HG03565 (cell line): Measurements from ENCODE around the gene BACH1.
A peak's percentile ranks its signal among the peaks of the same experiment; 100 is the strongest.

Source experiments
- ATAC-seq: cut with Tn5 transposase; IDR thresholded peaks from one replicate; pipeline ENCODE4 v1.9.1; 2021; ENCODE audit warnings: mild to moderate bottlenecking, moderate library complexity; ENCODE audit not compliant: unreplicated experiment

The BACH1 gene

DNA sequence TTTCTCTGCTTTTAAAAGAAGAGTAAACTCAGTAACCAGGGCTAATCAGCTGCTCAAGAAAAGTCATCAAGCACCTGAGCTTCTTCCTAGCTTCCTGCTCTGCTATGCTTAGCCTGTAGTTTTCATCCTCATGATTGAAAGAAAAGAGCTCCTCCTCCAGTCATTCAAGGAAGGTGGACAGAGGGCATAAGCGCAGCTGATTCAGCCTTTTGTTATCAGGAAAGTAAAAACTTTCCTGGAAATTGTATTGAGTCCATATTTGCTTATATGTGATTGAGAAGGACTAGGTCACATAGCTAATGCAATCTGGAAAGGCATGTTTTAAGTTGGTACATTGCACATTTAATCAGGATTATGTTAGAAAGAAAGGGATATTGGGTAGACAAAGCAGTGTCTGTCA lies 8.5 kb upstream of the BACH1 start:
- ATAC-seq = no peak

DNA sequence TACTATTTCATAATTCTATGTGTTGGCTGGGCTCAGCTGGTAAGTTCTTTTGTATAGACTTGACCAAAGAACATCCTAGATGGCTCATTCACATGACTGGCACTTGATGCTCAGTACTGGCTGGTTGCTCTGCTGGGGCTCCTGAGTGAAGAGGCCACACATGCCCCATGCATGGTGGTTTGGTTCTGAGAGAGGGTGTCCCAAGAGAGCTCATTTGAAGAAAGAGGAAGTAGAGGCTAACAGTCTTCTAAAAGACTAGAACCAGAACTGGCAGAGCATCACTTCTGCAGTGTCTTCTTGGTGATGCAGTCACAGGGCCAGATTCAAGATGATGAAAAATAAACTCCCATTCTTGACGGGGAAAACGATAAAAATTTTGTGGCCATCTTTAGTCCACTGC lies 5.2 kb upstream of the BACH1 start:
- ATAC-seq = peak; percentile 88

DNA sequence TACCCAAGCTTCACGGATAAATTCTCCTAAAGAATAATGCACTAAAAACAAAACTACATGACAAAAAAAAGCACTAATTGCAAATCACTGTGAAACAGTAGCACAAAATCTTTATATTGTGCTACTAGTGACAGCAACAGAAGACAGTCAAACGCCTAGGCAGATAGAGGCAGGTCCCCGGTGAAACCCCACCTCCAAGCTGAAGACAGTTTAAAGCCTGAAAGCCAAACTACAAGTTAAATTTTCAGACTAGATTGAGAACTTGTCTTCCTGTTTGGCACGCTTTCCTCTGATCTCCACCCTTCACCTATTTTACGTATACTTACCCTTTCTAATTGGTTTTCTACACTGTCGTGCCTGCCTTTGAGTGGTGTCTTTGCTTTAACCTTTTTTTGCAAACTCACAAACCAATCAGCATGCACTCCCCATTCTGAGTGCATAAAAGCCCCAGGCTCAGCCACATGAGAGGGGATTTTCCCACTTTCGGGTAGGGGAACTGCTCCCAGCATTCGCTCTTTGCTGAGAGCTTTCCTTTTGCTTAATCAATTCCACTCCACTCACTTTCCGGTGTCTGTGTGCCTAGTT lies 3.6 kb upstream of the BACH1 start:
- ATAC-seq = no peak

DNA sequence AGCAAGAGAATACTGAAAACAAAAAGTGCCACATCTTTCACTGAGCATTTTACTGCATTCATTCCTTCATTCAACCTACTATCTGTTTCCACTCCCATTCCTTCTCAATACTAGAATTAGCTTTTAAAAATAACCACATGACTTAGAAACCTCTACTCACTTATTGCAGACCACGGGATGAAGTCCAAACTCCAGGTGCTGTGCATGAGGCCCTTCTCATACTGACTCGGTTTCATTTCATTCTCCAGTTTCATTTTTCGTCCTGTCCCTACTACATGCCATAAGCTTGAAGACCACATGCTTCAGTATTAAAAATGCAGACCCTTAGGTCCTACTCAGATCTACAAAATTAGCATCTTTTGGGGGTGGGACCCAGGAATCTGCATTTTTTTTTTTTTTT lies 2.3 kb upstream of the BACH1 start:
- no peak for ATAC-seq

DNA sequence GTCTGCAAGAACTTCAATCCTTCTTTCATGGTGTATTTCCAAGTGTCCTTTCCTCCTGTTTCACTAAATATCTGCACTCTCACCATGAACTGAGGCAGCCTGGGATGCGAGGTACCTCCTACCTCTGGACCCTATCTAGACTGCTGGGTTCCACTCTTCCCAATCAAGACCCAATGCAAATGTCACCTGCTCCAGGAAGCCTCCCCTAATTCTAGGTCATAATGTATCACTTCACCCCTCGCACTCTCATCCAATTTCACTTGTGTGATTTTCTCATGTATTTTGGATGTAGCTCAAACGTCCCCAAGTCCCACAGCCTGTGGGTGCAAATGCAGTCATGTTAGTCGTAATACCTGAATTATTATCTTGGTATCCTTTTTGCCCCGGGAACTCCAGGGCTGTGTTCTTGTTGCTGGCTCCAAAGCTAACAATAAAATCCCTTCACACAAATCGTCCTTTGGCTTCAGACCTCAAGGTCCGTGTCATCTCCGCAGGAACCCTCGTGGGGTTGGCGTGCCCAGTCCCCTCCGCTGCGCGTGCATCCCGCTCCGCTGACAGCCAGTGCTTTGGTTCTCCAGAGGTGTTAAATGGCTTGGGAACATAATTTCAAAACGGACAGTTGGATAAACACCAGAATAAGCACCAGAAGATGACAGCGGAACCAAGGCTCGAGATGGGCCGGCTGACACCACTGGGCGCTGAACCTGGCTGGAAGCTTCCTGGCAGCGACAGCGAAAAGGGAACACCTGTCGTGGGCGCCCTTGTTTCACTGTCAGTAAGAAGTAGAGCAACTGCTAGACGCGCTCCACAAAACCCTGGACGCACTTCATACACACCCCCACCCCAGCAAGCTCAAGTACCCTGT lies 1.0 kb upstream of the BACH1 start:
- ATAC-seq = no peak

DNA sequence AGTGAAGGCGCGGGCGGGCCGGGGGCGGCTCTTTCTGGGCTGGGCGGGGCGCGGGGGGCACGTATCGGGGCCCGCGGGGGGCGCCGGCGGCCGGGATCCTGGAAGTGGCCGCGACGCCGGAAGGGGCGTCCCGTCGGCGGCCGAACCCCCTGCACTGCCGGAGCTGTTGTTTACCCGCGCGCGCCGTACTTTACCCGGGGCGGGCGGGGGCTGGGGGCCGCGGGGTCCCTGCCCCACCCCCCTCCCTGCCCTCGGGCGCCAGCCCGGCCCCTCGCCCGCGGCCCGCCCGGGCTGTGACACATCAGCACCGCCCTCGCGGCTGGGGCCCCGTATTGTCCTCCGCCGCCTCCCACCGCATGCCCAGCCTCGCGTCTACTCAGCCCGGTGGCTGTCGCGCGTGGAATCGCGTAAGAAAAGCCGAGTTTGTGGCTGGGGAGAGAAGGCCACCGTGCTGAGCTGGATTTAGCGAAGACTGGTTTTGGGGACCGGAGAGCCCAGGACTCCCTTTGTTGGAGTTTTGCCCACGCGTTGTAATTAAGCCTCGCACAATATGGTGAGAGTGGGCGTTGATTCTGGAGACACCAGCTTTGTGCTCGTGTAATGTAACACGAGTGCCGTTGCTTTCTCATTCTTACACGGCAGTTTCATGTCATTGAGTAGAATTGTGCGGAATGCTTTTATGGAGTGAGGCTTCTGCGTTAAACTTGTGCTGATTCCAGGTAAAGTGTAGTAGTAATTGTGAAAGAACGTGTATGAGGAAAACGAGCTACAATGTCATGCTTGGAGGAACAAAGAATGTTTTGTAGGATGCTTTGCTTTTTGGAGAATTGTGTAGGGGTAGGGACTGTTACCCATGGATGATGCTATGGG lies 559 bp downstream of the BACH1 start:
- no peak for ATAC-seq

DNA sequence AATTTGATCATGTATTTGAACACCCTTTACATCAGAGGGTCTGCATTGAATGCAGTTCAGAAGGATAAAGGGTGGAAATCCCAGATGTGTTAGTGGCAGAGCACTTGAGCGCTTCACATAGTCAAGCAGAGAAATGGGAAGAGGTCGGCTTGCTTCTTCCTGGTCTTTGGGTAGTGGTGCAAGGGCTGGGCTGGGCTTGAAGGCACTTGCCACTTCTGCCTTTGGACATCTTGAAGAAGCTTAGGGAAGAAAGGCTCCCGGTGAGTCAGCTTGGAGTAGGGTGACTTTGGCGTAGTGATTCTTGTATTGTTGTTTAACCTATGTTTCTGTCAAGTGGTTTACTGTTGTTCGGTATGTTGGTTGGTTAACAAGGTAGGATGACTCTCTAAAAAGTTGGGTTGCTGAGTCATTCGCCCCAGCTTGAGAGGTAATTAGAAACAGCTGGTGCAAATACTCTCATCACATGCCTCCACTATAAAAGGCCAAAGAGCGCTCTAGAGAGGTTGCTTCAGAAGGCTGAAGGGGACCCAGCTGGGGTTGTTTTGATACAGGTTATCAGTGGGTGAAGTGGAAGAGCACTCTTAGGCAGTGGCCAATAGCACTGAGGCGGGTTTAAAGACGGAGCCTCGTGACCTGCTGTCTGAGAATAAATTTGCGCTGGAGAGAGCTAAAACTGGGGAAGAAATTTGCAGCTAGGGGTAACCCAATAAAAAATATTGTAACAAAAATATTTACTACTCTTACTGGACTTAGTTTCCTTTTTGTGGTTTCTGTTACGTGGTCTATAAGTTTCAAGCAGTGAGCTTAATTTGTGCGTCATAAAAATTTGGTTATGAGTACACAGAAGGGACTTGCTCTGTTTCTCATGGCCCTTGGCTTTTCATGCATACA lies 1.4 kb downstream of the BACH1 start:
- peak; percentile 67 for ATAC-seq

DNA sequence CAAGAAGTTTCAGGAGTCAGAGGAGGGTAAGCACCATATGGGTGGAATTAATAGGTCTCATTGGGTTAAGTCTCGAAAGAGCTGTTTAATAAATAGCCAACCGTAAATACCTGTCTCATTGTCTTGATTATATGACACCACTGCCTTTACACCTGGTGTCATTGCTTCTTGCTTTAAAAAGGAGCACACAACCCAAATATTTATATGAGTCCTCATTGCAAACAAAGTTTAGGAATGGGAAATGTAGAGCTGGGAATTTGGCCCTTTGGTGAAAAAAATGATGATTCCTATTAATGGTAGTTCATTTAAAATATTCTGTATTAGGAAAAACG lies 2.1 kb downstream of the BACH1 start:
- no peak for ATAC-seq

DNA sequence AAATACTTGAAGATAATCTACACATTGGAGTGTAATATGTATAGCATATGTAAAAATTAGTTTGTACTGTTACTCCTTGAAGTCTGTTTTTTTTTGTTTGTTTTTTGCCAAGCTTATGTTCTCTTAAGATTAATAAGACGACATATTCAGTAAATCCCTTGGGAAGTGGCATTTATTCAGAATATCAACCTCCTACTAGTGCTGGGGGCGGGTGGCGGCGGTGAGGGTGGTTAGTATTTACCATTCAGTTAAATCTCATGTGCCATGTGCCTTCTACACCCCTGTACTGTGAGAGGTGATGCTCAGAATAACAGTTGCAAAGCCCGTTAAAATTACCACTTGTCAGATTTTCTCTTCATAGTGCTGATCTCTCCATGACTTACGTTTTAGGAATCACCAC lies 3.0 kb downstream of the BACH1 start:
- no peak for ATAC-seq

DNA sequence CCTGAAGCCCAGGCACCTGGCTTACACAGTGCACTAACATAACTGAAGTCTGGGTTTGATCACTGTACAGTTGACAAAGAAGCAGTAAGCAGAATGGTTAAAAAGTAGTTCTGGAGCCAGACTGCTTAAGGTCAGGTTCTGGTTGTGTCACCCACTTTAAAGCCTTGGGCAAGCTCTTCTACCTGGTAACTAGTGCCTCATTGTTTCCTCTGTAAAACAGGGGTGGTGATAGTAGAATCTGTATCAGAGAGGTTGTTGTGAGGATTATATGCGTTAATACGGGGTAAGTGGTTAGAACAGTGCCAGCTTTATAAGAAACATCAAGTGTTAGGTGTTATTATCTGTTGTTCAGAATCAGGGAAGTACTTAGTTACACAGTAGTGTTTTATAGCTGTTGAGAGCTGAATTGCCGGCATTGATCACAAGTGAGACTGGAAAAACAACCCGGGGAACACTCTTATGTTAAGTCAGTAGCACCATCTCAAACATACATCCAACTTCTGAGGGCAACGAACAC lies 3.7 kb downstream of the BACH1 start:
- ATAC-seq = no peak

DNA sequence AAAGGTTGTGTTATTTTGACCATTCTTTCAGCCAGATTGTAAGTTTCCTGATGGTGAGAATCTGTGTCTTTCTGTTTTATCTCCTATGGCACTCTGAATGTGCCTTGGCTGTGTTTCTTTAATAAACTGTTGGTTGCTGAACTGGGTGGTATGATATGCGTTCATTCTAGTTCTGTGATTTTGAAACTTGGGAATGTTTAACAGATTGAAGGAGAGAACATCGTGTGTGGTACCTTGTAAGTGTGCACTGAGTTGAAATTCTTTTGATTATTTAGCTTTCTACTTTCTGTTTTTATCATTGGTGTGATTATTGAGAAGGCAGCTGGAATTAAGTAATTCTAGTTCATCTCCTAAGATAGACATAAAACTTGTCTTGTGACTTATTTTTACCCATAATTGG lies 4.6 kb downstream of the BACH1 start:
- ATAC-seq = no peak

DNA sequence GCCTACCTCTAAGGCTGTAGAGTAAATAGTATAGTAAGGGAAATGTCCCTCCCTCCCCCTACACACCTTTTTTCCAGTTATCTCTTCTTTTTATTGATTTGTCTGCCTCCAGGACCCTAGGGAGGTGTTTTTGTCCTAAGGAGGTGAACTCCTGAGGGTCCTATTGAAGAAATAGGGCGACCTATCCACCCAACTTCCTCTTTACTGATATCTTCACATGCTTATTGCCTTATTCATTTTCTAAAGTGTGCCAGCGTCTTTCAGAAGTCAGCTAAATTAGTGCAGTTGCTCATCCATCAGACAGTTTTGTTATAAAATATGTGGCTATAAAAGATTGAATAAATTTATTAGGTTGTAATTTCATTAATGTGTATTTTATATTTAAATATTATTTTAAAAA lies 5.9 kb downstream of the BACH1 start:
- no peak for ATAC-seq

DNA sequence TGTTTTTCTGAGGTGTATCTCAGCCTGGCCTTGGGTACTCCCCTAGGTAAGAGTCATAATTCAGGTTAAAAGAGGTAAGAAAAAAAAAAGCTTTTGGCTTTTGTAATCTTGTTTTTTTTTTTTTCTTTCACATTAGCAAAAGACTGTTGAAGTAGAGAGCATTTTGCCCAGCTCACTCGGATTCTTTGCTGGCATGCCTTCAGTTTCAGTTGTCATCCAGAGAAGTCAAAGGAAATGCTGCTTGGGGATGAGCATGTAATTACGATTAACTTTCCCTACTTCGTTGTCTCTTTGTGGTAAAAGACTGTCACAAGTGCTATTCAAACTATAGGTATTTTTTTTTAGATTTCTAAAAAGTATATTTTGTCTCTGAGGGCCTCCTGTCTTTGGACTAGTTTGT lies 6.3 kb downstream of the BACH1 start:
- no peak for ATAC-seq

DNA sequence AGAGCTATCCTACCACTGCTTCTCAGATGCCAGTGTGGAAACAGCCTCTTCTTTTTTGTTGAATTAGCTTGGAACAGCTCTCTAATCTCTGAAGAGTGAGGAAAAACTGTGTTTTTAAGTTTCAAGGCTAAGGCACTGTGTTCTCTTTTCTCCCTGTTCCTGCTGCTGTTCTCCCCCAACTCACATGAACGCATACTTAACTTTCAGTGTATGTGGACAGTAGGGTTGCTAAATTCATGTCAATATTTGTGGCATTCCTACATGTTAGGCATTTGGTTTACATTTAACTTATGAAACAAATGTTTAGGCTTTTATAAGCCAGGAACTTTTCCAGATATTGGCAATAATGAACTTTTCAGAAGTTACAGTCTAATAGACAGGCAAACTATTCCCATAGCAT lies 6.8 kb downstream of the BACH1 start:
- no peak for ATAC-seq

DNA sequence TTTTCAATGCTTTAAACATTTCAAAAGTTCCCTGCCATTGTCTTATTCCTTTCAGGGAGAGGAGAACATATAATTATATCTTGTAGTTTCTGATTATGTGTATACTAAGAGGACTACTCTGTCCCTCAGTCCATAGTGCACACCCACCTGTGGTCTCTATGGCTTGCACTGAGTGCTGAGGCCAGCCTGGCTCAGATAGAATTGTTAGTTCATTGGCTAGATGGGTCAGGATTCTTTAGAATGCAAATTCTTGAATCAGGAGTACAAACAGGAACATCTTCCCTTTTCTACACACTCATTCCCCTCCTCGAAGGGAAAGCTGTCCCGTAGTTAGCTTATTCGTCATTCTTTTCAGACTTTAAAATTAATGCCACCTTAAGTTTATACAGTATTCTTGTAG lies 8.2 kb downstream of the BACH1 start:
- peak; percentile 36 for ATAC-seq

DNA sequence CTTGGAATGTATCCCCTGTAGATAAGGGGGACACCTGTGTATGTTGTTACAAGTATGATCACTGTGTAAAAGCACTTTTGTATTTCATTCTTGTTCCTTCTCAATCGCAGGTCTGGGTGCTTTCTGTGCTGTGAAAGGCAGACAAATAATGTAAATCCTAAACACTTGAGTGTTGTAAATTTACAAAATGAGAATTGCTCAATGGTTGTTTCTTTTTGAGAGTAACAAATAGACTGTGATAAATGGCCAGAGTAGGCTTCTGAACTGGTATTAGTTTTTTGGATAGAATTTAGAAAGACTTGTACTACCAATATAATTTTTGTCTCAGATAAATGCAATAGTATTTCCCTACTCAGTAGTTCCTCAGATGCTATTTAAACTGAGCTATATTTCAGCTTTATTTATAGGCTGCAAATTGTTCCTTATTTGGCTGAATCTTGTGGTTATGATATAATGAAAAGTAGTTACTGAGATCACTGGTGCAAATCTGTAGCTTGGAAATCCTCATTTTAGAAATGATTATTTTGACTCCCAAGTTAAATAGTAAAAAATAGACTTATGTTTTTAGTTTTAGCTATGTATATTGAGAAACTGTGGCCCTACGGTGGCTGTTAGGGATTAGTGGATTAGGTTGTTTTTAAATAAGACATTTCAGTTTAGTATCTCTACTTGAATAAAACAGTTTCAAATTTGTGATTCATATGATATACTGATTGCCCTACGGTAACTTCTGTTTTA lies 9.2 kb downstream of the BACH1 start:
- ATAC-seq = no peak

DNA sequence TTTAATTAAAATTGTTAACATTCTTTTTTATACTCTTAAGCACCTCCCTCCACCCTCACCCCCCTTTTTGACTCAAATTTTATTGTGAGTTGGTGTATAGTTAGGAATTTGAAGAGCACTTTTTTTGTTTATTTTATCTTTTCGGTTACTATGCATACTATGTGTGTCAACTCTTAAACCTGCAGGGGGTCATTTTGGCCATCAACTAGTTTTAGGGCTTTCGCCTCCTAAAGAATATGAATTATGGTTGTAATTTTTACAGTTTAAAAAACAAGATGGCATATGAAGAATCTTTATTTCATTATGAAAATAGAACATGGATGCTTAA lies 9.7 kb downstream of the BACH1 start:
- no peak for ATAC-seq

DNA sequence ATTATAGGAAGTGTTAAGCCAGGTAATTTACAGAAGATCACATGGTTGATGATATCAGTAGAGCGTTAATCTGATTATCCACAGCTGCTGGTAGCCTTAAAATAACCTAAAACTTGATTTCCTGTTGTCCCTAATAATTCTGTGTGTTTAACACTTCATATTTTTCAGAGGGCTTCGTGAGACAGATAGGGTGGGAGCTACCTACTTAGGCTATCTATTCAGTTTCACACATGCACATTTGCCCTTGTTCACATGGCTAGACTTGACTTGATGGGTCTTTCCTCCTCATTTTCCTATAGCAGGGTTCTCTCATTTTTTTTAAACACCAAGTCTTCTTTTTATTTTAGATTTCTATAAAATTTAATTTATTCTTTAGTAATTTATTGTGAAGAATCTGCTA lies 11.0 kb downstream of the BACH1 start:
- no peak for ATAC-seq

DNA sequence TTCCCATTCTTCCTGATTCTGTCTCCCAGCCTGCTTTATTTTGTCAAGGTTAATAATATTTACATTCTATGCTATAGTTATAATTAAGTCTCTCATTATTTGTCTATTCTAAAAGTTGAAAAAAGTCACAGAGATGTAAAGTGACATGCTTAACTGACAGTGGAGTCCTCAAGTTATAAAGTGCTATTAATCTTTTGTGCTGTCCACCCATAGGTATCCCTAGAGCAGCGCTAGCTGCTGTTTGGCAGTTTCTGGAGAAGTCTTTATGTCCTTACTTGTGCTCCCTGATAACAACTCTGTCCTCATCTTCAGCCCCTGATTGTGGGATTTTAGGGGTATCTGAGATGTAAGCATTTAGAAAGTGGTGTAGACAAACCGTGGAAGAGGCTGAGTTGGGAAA lies 13.1 kb downstream of the BACH1 start:
- ATAC-seq = no peak

DNA sequence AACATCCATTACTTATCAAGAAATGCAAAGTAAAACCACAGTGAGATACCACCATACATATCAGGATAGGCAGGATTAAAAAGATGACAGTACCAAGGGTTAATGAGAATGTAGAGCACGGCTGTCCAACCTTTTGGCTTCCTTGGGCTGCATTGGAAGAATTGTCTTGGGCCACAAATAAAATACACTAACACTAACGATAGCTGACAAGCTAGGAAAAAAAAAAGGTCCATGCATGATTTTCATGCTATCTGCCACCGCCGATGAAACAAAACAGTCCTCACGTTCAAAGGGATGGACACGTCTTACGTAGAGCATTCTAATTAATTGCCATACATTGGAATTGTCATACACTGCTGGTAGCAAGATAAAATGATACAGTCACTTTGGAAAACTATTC lies 14.3 kb downstream of the BACH1 start:
- ATAC-seq = no peak
